ENCODE measurements around the gene ZNF497.
A peak's percentile ranks its signal among the peaks of the same experiment; 100 is the strongest.

Gene ZNF497

DNA sequence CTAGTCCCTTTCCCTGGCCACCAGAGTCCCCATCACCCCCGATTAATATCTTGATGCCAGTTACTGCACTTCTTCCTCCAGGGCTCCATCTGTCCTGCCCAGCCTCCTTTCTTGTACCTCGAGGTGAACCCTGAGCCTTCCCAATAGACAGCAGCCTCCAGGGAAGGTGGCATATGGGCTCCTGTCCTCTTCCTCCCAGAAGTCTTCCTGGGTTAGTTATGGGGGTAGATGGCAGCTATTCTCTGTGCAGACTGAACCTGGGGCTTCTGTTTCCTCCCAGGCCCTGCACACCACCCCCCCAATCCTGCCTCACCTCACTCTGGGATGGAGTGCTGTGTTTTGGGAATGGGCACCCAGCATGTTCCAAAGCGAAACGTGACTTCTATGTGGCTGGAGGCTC lies 35.5 kb upstream of the ZNF497 start:
- Histone ChIP-seq H3K4me3 (ENCODE audit: low read depth, low read length) (no peak overlapping the region), H3K36me3 (peaks cover 30% of the 10 kb centered on the region), H3K4me1 (peaks cover 3% of the 10 kb centered on the region; the same call in 1 of the 2 replicates), H3K9me3 (no peaks in the 10 kb centered on the region), H3K27me3 (no peaks in the 10 kb centered on the region; the same call in 1 of the 2 replicates)
- DNase-seq, result no peak
- TF ChIP-seq, protein P1, sequence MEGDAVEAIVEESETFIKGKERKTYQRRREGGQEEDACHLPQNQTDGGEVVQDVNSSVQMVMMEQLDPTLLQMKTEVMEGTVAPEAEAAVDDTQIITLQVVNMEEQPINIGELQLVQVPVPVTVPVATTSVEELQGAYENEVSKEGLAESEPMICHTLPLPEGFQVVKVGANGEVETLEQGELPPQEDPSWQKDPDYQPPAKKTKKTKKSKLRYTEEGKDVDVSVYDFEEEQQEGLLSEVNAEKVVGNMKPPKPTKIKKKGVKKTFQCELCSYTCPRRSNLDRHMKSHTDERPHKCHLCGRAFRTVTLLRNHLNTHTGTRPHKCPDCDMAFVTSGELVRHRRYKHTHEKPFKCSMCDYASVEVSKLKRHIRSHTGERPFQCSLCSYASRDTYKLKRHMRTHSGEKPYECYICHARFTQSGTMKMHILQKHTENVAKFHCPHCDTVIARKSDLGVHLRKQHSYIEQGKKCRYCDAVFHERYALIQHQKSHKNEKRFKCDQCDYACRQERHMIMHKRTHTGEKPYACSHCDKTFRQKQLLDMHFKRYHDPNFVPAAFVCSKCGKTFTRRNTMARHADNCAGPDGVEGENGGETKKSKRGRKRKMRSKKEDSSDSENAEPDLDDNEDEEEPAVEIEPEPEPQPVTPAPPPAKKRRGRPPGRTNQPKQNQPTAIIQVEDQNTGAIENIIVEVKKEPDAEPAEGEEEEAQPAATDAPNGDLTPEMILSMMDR (IDR thresholded peaks at IDR 0.05; ENCODE audit: low read depth, low read length), result no peak

DNA sequence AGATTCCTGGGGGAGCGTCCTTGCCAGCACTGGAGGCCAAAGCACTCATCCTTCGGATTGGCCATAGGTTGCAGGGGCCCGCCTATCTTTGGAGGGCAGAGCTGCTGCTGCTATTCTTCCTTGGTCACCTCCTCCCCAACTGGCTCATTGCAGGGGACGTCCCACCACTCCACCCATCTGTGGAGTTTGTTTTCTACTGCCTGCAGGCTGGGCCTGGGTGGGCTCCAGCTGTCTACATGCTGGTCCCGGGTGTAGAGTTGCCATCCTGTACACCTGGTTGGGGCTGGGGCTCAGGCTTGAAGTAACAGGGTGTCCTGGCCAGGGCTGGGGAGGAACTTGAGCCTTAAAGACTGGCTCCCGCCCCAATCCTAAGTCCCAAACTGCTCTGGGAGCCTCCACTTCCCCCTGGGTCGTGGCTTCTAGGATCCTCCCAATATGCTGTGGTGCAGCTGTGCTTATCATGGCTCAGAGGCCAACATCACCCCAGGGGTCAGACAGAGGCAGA lies 35.0 kb upstream of the ZNF497 start:
- Histone ChIP-seq H3K36me3 (peaks cover 35% of the 10 kb centered on the region), H3K27me3 (no peaks in the 10 kb centered on the region; the same call in 1 of the 2 replicates), H3K4me3 (ENCODE audit: low read depth, low read length) (no peak overlapping the region), H3K9me3 (no peaks in the 10 kb centered on the region), H3K4me1 (no peaks in the 10 kb centered on the region)
- TF ChIP-seq, protein P1 (IDR thresholded peaks at IDR 0.05; ENCODE audit: low read depth, low read length), result no peak
- DNase-seq, result no peak

DNA sequence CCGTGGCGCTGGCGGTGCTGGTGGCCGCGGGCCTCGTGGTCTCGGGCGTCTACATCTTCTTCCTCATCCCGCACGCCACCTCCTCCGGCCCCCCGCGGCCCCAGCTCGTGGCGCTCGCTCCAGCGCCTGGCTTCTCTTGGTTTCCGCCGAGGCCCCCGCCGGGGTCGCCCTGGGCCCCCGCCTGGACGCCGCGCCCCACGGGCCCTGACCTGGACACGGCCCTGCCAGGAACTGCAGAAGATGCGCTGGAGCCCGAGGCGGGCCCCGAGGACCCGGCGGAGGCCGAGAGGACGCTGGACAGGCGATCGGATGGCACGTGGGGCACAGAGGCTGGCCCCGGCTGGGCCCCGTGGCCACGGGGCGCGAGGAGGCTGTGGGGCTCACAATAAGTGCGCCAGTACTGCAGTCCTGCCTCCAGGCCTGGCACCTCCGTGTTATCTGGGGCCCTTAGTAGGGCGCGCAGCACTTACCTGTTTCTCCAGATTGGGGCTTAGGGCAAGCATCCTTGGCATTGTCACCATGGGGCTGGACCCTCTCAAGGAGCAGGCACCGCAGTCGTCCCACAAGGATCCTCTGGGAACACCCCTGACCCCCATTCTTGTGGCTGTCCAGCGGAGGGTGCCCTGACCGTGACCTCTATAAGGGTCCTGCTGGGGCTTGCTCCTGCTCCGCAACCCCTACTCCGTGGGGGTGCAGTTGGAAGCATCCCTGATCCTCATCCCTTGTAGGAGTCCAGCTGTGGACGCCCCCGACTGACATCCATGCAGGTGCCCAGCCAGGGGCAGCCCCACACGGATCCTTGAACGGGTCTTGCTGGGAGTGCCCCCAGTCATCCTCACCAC lies 34.4 kb upstream of the ZNF497 start:
- no peak overlapping the region for H3K4me3 ChIP-seq (ENCODE audit: low read depth, low read length)
- H3K4me1 ChIP-seq, result no peaks in the 10 kb centered on the region
- H3K27me3 ChIP-seq, result no peaks in the 10 kb centered on the region; the same call in 1 of the 2 replicates
- H3K36me3 ChIP-seq, result peaks cover 42% of the 10 kb centered on the region
- DNase-seq, result no peak
- TF ChIP-seq, protein P1 (IDR thresholded peaks at IDR 0.05; ENCODE audit: low read depth, low read length), result no peak
- no peaks in the 10 kb centered on the region for H3K9me3 ChIP-seq

DNA sequence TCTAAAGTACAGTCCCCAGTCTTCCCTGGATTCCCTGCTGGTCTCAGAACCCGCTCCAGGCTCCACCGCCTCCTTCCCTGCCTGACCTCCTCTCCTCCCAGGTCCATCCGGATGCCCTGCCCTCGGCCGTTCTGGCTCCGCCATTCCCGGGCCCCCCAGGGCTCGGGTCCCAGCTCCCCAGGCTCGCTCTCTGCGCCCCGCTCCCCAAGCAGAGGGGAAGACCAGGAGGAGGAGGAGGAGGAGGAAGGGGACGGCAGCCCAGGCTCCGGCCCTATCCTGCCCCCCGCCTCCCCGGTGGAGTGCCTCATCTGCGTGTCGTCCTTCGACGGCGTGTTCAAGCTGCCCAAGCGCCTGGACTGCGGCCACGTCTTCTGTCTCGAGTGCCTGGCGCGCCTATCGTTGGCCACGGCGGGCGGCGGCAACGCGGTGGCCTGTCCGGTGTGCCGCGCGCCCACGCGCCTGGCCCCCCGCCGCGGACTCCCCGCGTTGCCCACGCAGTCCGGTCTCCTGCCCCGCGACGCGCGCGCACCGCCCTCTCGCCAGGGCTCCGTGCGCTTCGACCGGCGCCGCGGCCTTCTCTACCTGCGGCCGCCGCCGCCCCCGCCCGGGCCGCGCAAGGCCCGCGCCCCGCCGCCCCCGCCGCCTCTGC lies 33.6 kb upstream of the ZNF497 start:
- H3K36me3 ChIP-seq, result peaks cover 50% of the 10 kb centered on the region
- DNase-seq, result no peak
- H3K4me1 ChIP-seq, result no peaks in the 10 kb centered on the region
- no peaks in the 10 kb centered on the region; the same call in 1 of the 2 replicates for H3K27me3 ChIP-seq
- H3K9me3 ChIP-seq, result no peaks in the 10 kb centered on the region
- TF ChIP-seq, protein P1 (IDR thresholded peaks at IDR 0.05; ENCODE audit: low read depth, low read length), result no peak
- H3K4me3 ChIP-seq (ENCODE audit: low read depth, low read length), result no peak overlapping the region

DNA sequence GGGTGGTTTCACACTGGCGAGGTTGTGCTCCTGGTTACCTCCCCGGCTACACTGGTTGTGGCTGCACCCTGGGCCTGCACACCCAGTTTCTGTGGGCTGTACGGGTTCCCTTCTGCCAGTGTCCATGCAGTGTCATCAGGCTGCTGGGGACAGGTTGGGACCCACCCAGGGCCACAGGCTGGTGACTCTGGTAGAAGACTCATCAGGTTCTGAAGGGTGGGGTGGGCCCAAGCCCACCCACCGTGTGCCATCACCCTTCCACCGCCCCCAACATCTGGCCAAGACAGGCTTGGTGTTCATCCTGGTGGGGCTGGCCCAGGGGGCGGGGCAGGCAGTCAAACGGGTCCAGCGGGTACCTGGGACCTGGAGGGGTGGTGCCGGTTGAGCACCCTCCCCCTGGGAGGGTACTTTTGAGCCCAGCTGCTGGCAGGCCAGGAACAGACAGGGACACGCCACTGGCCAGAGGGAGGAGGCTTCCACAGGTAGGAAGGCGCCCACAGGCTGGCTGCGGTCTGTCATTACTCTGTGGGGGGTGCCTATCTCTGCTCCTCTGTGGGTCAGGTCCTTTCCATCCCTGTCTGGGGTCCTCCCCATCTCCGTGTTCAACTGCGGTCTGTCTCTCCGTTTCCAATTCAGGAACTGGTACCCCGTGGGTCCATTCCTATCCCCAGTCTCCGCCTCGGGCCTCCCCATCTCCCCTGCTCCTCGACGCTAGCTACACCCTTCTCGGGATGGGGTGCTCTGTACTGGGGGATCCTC lies 32.8 kb upstream of the ZNF497 start, which contains the start of gene RNF225:
TSS of gene RNF225 (plus strand) at position 437 of the 759 bp plus-strand sequence. CDS start 434 bp downstream, outside the sequence.
- no peak within 1 kb of the TSS for H3K4me3 ChIP-seq (ENCODE audit: low read depth, low read length)
- TF ChIP-seq, protein P1 (IDR thresholded peaks at IDR 0.05; ENCODE audit: low read depth, low read length), result no peak
- H3K27me3 ChIP-seq, result no peaks in the 10 kb centered on the region; the same call in 1 of the 2 replicates
- H3K36me3 ChIP-seq, result peaks cover 57% of the 10 kb centered on the region
- no peaks in the 10 kb centered on the region for H3K9me3 ChIP-seq
- DNase-seq, result peak; percentile 32
- H3K4me1 ChIP-seq, result no peaks in the 10 kb centered on the region

All from BE2C (cell line).